ENCODE results near the gene PEPD.

The PEPD gene

DNA sequence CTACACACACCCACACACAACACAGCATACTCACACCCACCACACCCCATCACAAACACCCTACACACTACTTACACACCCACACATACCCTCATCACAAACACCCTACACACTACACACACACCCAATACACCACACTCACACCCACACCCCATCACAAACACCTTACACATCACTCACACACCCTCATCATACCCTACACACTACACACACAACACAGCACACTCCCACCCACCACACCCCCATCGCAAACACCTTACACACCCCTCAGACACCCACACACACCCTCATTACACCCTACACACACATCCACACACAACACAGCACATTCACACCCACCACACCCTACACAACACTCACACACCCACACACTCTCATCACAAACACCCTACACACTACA is 15.8 kb downstream of the PEPD start:
- H3K9me3 ChIP-seq: no peaks in the 10 kb centered on the region
- intact Hi-C loops (cut with DNase I; ENCODE audit: low total_unique reads): no loop called here
- H3K27me3 ChIP-seq: no peaks in the 10 kb centered on the region
- H3K4me1 ChIP-seq: peaks cover 0 to 9% (median 0%) of the 10 kb centered on the region in 4 donors
- no peak overlapping the region for H3K27ac ChIP-seq
- no peak overlapping the region for H3K4me3 ChIP-seq
- TF ChIP-seq CTCF (IDR thresholded peaks at IDR 0.05): no peak
- DNase-seq: no peak
- H3K36me3 ChIP-seq: peaks cover under 1 to 58% (median 16%) of the 10 kb centered on the region in 3 donors

GRCh38 chr19:33505148-33505547 is 16.4 kb downstream of the PEPD start:
- Histone ChIP-seq H3K27ac (no peak overlapping the region), H3K4me3 (no peak overlapping the region), H3K36me3 (peaks cover 7 to 58% (median 16%) of the 10 kb centered on the region in 3 donors), H3K27me3 (no peaks in the 10 kb centered on the region), H3K9me3 (no peaks in the 10 kb centered on the region), H3K4me1 (peaks cover 0 to 9% (median 0%) of the 10 kb centered on the region in 4 donors)
- TF ChIP-seq CTCF (IDR thresholded peaks at IDR 0.05): no peak
- DNase-seq: no peak
- intact Hi-C loops (cut with DNase I; ENCODE audit: low total_unique reads): no loop called here

- H3K4me1 ChIP-seq: peaks cover 0 to 9% (median 0%) of the 10 kb centered on the region in 4 donors
- no peak for TF ChIP-seq CTCF (IDR thresholded peaks at IDR 0.05)
- no peaks in the 10 kb centered on the region for H3K9me3 ChIP-seq
- H3K27me3 ChIP-seq: no peaks in the 10 kb centered on the region
- H3K27ac ChIP-seq: no peak overlapping the region
- intact Hi-C loops (cut with DNase I; ENCODE audit: low total_unique reads): no loop called here
- H3K36me3 ChIP-seq: peaks cover 11 to 58% (median 20%) of the 10 kb centered on the region in 3 donors
- no peak overlapping the region for H3K4me3 ChIP-seq
- DNase-seq: no peak
These were observed 17.5 kb downstream of the PEPD start for GRCh38 chr19:33504058-33504444.

- Histone ChIP-seq H3K36me3 (peaks cover 11 to 58% (median 20%) of the 10 kb centered on the region in 3 donors), H3K9me3 (no peaks in the 10 kb centered on the region), H3K4me1 (peaks cover 0 to 9% (median 0%) of the 10 kb centered on the region in 4 donors), H3K27ac (no peak overlapping the region), H3K27me3 (no peaks in the 10 kb centered on the region), H3K4me3 (no peak overlapping the region)
- no peak for TF ChIP-seq CTCF (IDR thresholded peaks at IDR 0.05)
- intact Hi-C loops (cut with DNase I; ENCODE audit: low total_unique reads): no loop called here
- peak in 1 of 2 donors; percentile 47 for DNase-seq
These were observed 18.0 kb downstream of the PEPD start for GRCh38 chr19:33503433-33504057.

DNA sequence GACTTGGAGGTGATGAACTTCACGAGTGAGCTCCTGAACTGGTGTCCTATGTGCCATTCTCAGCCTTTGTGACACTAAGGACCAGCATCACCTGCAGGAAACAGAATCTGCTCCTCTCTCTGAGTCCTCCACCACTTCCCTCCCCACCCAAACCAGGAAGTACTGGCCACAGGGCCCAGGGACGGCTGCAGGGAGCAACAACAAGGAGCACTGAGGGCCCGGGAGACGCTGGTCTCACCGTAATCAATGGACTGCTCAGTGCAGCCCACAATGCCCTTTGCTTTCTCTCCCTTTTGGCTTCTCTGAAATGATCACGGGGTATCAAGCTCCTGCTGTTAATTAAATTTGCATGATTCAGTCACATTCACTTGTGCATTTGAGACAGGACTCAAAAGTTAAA is 18.6 kb downstream of the PEPD start:
- Histone ChIP-seq H3K27ac (no peak overlapping the region), H3K9me3 (no peaks in the 10 kb centered on the region), H3K27me3 (no peaks in the 10 kb centered on the region), H3K4me3 (no peak overlapping the region), H3K36me3 (peaks cover 15 to 59% (median 20%) of the 10 kb centered on the region in 3 donors), H3K4me1 (peaks cover 0 to 8% (median 0%) of the 10 kb centered on the region in 4 donors)
- intact Hi-C loops (cut with DNase I; ENCODE audit: low total_unique reads): no loop called here
- no peak for TF ChIP-seq CTCF (IDR thresholded peaks at IDR 0.05)
- DNase-seq: peak in 1 of 2 donors; percentile 41
